NOMO-1 treated with DMSO at 0.1 percent for 48 hours (cell line): Measurements from ENCODE around the gene ZNF500.
A peak's percentile ranks its signal among the peaks of the same experiment; 100 is the strongest.
"Not testable (repeated sequence)": the region's sequence is repeated elsewhere in the genome, so short reads cannot be mapped to it uniquely, and the experiment has no call there.

ENCODE experiments used
- DNase-seq: peaks from one replicate; lab custom pipeline; 2025; ENCODE audit not compliant: unreplicated experiment; lab: John Stamatoyannopoulos, UW

The ZNF500 gene

DNA sequence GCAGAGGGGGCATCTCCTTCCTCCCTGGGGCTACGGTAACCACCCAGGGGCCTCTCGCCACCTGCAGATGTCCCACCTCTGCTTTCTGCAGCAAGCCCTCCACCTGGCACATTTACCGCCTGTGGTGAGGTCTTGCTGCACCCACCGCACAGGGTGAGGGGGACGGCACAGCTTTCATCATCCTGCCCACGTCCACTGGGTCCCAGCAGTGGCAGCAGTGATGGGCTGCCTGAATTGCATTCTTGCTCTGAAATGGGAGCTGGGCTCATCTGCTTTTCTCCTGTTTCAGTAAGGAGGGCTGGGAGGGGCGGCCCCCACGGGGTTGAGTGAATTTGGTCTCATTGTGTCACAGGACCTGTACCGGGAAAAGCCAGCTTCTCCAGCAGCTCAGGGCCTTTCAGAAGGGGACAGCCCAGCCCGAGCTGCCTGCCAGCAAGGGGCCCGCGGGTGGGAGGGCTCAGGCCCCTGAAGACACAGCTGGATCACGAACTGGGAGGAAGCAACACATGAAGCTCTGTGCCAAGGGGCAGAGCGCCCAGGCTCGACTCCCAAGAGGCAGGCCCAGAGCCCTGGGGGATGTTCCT lies 19.9 kb downstream of the ZNF500 start:
- DNase-seq: no peak

DNA sequence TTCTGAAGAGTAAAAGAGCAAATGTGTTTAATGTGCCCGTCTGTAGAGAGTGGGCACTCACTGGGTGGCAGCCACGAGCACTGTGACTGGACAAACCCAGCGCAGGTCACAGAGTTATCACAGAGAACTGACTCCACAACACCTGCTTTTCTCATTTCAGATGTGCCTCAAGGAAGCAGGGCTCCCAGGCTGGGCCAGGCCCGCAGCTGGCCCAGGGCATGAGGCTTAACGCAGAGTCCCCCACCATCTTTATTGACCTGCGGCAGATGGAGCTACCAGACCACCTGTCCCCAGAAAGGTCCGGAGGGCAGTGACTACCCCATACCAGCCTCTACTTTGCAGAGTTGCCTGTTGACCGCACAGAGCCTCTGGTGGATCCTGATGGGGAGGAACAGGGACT lies 20.7 kb downstream of the ZNF500 start:
- no peak for DNase-seq

DNA sequence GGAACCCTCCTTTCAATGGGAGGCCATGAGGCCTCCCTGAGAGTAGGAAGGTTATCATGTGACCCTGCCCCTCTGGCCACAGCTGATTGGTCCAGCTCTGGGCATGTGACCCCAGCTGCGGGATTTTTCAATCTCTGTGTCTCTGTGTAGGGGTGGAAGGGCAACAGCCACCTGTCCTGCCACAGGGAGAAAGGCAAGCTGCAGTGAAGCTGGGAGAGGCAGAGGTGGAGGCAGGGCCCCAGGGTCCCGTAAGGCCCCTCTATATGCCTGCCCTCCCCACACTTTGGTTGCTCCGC lies 21.7 kb downstream of the ZNF500 start:
- DNase-seq: no peak

DNA sequence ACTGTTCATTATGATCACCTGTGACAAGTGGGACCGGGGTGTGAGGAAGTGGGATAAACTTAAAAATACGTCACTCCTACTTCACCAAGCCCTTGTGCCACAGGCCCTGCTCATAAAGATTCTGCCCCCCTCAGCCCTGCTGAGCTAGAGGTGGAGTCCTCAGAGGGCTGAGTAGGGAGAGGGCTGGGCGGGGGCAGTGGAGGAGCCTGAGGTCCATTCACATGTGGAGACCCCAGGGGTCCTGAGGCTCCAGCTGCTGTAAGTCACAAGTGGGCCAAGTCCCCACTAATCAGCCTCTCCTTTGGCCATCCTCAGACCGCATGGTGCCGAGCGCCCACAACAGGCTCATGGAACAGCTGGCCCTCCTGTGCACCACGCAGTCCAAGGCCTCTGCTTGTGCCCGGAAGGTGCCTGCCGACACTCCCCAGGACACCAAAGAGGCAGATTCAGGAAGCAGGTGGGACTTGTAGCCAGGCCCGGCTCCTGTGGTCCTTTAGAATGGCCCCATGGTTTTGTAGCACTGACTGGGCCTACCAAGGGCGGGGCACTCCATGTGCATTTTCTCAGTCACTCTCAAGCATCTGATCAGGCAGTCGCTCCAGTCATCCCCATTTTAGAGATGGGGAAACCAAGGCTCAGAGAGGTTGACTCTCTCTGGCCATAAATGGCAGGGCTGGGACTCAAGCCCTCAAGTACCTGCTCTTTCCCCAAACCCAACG lies 22.2 kb downstream of the ZNF500 start:
- no peak for DNase-seq

DNA sequence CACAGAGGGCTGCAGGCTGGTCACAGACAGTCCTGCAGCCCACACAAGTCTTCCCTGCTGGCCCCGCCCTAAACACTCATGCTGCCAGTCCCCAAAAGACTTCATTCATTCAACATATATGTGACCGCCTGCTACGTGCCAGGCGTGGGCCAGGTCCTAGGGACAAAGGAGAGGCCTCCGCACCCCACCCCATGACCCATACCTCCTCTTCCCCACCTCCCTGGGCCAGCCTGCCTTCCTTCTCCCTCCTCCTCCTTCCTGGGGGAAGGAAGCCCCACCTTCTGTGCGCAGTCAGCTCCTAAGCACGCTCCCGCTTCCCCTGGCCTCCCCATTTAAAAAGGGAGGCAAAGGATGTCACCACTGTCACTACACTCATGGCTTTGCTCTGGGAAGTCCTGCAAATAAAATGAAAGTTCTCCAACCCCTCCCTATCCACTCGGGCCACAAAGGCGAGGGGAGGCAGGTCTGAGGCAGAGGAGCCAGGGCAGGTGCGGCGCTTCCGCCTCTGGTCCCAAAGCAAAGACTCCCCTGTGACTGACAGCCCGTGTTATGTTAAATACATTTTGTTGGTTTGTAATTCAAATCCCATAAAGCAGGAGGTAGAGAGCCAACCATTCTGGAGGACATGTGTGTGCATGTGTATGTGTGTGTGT lies 23.6 kb downstream of the ZNF500 start:
- no peak for DNase-seq

DNA sequence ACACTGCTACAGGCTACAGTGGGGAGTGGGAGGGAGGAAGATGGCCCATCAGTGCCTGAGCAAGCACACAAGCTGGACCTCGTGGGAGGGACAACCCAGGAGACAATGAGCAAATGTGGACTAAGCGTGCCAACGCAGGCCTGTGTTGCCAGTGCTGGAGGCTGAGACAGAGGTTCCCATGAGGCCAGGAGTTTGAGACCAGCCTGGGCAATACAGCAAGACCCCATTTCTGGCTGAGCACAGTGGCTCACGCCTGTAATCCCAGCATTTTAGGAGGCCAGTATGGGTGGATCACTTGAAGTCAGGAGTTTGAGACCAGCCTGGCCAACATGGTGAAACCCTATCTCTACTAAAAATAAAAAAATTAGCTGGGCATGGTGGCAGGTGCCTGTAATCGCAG lies 28.6 kb downstream of the ZNF500 start:
- not testable (repeated sequence) for DNase-seq

DNA sequence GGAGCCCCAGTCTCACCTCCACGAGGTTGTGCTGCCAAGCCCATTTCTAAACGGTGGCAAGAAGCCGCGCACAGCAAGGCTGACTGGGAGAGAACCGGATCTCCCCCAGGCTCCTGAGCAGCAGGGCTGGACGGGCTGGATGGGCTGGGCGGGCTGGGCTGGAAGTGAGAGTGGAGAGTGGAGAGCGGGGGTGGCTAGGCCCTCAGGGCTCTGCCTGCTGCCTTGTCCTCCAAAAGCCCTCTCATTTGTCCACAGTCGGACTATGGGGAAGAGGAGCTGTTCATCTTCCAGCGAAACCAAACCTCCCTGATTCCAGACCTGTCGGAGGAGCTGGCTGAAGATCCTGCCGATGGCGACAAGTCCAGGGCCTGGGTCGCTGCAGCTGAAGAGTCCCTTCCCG lies 29.4 kb downstream of the ZNF500 start:
- DNase-seq: no peak

DNA sequence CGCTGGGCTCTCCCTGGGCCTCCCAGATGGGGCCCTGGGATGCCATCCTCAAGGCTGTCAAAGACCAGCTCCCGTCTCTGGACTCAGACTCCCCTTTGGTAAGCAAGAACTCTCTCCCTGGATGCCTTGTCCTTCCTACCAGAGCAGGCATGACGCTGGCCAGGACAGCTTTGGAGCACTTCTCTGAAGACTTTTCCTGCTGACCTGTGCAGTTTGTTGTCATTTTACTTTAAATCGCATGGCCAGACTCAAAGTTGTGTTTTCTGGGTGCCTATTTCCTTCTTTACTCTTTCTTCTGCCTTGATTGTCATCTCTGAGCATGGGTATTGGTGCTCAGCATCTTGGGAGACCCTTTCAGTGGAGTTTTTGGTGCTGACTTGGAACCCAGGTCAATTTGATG lies 30.4 kb downstream of the ZNF500 start:
- no peak for DNase-seq

DNA sequence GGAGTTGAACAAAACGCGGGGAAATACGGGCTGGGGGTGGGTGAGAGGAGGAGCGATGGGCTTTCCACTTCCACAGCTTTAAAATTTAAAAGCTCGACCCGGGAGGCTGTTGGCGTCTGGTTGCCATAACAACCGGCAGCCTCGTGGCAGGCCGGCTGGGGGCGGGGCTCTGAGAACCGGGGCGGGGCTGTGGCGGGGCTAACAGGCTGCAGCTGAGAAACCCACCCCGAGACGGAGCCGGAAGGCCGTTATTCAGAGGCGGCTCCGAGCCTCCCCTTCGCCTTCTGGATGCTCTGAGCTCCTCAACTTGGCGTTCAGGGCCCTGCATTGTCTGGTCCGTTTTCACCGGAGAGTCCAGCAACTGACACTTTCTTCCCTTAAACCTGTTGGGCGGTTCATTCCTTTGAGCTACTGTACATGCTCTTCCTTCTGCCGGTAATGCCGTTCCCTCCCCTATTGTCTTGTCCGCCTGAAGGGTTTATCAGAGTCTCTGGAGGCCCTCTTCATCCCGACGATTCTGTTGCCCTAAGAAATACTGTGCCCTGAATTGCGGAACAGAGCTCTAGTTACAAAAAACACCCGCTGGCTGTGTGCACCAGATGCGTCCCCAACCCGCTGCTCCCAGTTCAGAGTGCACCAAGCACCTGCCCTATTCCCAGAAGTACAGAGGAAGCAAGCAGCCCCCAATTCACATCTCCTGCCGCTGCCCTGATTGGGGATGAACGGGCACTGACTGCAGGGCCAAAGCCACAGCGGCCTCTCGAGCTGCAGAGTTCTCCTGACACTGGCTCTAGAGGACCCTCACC lies 32.0 kb downstream of the ZNF500 start:
- DNase-seq: peak; percentile 70

DNA sequence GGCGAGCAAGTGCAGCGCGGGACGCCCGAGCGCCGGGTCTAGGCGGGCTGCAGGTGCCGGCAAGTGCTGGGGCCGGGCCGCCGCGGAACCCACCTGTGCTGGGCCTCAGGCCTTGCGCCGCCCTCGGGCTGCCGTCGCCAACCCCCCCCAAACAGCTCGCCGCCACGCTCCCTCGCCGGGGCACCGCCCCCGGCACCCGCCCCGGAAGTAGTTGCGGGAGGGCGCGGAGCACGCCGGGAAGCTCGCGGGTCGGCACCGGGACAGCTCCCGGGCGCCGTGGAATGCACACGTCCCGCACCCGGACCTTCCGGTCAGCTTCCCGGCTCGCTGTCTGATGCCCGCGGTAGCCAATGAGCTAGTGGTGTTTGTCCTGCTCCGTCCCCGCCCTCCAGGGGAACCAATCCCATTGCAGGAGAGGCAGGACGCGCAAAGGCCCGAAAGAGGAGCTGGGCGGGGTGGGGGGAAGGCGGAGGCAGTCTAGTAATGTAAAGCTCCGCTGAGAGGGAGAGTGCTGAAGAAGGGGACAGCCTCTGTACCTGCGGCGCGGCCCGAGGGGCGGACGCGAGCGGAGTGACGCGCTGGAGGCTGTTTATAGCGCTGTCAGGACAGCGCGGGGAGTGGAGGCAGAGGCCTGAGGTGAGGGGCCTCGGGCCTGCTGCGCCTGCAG lies 32.8 kb downstream of the ZNF500 start, which contains the start of the genes ANKS3 and DNAAF8:
Gene ANKS3 (minus strand): TSS at position 209 of the 667 bp plus-strand sequence. CDS start 4,122 bp downstream, outside the sequence.
Gene DNAAF8 (plus strand): TSS at position 475 of the 667 bp plus-strand sequence. CDS start 1,978 bp downstream, outside the sequence.
- DNase-seq: peak; percentile 93

DNA sequence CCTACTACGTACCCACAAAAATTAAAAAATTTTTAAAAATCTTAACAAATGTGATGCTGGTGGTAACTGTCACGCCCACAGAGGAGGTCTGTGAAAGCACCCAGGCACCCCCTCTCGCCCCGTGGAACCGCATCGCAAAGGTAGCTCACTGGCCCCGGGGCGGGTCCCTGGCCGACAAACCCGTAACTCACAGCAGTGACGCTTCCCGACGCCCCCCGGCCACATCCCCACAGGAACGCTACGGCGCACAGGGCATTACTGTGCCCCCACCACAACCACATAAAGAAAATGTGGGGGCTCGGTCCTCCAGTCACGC lies 33.3 kb downstream of the ZNF500 start:
- DNase-seq: no peak

DNA sequence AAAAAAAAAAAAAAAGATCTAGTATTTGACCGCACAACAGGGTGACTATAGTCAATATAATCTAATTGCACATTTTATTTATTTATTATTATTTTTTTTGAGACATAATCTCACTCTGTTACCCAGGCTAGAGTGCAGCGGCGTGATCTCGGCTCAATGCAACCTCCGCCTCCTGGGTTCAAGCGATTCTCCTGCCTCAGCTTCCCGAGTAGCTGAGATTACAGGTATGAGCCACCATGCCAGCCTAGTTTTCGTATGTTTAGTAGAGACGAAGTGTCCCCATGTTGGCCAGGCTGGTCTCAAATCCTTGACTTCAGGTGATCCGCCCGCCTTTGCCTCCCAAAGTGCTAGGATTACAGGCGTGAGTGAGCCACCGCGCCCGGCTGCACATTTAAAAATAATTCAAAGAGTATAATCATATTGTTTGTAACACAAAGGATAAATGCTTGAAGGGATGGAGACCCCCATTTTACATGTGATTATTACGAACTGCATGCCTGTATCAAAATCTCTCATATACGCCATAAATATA lies 33.7 kb downstream of the ZNF500 start:
- no peak for DNase-seq

DNA sequence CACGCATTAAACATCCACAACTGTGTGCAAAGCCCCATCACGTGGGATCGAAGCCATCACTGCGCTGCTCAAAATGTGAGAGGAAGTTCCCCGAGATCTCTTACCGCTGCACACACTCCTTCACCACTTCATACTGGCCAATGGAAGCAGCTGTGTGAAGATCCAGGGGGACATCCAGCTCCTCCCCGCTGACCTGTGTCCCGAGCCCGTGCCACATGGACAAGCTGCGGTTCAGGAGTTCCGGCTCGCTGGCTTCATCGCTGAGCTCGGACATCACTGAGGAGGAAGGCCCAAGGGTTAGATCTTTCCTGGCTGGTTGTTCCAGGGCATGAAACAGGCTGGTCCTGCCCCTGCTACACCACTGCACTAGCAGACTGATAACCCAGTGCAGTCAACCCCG lies 37.1 kb downstream of the ZNF500 start:
- no peak for DNase-seq

DNA sequence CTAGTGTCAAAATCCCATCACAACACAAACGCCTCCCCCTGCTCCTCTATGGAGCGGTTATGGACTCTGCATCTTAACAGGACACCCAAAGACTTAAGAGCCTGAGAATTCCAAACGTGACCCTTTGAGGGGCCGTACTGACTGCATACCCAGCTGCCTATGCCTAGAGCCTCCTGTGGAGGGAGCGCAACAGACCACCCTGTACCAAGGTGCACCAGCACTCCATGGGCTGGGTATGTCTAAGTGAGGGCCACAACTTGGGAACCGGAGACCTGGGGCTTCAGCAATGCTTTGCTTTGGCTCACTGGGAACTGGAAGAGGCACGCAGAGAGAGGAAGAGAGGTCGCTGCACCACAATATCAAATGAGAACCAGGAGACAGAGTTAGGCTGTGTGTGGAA lies 38.3 kb downstream of the ZNF500 start:
- no peak for DNase-seq

DNA sequence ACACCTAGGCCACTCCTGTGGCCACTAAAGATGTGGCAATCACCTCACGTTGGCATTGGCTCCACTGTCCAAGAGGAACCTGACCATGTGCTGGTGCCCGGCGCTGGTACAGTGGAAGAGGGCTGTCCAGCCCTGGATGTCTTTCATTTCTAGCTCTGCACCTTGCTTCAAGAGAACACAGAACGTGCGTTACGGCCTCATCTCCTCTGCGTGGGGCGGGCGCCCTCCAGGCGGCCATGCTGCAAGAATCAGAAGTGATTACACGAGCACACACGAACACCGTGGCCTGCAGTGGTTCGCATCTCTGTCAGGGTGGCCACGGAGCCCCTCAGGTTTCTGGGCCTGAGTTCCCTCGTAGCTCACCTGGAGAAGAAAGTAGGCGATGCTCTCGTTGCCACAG lies 40.3 kb downstream of the ZNF500 start:
- no peak for DNase-seq

DNA sequence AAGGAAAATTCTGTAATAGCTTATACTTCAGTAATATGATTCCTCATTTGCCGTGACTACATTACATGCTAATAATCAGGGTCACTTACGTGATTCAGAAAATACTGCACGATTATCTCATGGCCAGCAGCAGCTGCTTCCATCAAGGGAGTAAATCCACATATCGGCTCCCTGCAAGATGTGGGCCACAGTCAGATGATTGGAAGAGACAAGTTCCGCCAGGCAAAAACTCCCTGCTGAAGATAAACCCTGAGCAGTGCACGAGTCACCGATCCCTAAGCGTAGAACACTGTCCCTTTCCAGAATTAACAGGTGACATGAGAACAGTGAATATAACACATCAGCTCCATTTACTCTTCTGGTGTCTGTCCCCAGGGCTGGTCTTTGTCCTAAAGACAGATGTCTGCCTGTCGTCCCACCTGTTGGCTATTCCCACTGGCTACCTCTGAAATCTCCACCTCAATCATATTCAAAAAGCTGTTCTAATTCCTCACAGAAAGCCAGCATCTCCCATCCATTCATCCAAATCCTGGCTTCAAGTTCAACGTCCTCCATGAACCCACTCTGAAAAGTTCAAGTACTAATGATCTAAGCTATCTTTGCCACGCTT lies 42.2 kb downstream of the ZNF500 start:
- DNase-seq: no peak

DNA sequence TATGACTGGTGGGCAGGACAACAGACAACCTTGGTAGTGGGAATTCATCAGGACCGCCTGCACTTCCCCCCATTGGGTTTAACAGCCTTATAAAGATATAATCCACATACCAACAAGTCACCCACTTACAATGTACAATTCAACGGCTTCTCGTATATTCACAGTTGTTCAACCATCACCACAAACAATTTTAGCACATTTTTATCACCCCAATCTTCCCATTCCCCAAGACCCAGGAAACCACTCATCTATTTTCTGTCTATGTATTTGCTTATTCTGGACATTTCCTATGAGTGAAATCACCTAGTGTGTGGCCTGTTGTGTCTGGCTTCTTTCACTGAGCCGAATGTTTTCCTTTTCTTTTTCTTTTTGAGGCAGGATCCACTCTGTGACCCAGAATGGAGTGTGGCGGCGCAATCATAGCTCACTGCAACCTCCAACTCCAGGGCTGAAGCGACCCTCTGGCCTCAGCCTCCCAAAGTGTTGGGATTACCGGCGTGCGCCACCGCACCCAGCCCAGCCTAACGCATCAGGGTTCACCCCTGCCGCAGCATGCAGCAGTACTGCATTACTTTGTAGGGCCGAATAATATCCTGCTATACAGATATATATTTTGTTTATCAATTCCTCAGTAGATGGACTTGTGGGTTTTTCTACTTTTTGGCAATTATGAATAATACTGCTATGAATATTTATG lies 43.7 kb downstream of the ZNF500 start:
- no peak for DNase-seq

DNA sequence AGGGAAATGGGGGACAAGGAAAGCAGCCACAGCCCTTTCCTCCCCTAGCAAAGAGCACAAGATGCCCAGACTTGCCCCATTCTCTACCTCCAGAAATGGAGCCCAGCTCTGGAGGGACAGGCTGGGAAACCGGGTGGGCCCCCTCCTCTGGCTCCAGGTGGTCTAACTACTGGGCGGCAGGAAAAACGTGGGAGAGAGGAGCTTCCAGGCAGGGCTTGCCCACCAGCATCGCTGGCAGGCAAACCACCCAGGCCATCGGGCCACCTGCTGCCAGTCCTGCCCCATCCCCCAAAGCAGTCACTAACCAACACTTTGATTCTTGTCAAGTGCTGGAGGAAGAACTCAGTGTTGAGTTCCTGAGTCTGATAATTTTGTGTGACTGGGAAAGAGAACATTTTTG lies 48.5 kb downstream of the ZNF500 start:
- no peak for DNase-seq

DNA sequence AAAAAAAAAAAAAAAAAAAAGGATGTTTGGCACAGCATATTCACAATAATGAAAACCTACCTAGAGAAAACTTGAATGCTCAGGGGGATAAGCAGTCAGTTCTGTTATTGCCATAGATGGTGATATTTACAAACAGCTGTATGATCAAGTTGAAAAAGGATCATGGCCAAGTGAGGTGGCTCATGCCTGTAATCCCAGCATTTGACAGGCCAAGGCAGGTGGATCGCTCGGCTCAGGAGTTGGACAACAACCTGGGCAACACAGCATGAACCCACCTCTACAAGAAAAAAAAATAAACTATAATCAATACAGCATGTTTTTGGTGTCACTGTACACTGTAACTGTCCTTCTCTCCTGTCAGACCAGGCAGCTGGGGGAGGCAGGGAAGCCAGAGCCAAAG lies 52.0 kb downstream of the ZNF500 start:
- DNase-seq: no peak
